Measurements from ENCODE around the gene HOXB3.

The HOXB3 gene

DNA sequence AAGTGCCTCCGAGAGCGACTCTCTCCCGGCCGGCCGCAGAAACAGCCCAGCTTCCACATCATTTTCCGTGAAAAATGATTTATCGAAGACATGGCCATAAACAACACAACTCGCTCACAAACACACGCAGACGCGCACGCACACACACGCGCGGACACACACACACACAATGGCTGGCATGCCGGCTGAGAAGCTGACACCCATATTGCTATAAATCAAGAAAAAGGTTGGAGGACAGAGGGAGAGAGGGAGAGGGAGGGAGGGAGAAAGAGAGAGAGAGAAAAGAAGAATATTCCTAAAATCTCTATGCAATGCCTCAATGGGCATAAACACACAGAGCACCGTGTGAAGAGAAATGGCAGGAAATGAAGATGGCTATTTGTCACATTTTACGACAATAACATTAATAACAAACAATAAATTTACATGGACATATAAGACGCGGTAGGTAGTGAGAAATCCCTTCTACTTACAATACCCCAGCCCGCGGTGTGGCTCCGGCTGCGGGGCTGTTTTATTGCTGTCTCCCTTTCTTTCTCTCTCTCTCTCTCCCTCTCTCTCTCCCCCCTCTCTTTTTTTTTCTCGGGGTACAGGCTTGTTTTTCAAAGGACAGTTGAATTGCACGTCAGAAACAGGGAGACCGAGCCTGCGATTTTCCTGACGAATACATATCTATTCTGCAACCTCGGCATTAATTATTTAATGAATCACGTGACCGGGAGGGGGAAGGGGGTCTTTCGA is 21.4 kb downstream of the HOXB3 start:
- no peak for DNase-seq

GRCh38 chr17:48567646-48568354 is 22.2 kb downstream of the HOXB3 start:
- no peak for DNase-seq

DNA sequence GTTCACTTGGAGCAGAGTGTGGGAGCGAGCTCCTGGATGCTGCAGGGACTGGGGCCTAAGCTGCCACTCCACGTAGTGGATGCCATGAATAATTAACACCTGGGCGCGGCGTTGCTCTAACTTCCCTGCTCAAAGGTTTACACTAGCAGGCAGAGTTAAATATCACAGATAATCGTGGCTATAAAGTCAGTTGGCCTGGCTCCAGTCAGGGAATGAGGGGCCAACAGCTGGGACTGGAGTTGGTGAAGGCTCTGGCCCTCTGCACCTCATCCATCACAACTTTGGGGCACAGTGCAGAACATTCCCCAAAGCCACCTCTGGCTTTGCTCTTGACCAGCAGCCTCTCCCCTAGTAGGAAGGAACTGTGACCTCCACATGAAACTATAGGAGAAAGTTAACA is 22.8 kb downstream of the HOXB3 start:
- DNase-seq: no peak

DNA sequence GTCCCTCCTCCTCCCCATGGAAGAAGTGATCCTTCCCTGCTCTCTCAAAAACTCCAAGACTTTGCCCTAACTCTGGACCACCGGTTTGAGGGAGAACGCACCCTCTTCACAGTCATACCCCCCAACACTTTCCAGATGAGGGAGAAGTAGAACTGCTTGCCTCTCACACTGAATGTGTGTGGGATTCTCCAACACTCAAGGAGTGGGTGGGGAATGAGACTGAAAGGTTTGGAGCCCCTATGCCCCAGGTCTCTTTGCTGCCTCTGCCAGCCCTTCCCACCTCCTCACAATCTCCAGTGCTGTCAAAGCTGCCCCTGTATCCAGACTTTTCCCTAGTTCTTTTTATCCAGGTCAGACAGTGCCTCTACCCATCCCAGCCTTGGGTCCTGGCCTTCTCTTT is 23.3 kb downstream of the HOXB3 start:
- no peak for DNase-seq

- no peak for DNase-seq
Measured at GRCh38 chr17:48565925-48566710, 23.9 kb downstream of the HOXB3 start.

- no peak for DNase-seq
Measured at GRCh38 chr17:48565022-48565554, 25.0 kb downstream of the HOXB3 start.

- no peak for DNase-seq
Measured at GRCh38 chr17:48564188-48565021, 25.6 kb downstream of the HOXB3 start.

GRCh38 chr17:48563867-48564187 is 26.2 kb downstream of the HOXB3 start:
- no peak for DNase-seq

GRCh38 chr17:48563385-48563838 is 26.6 kb downstream of the HOXB3 start:
- DNase-seq: no peak

- DNase-seq: no peak
Measured at GRCh38 chr17:48562934-48563333, 27.1 kb downstream of the HOXB3 start.

DNA sequence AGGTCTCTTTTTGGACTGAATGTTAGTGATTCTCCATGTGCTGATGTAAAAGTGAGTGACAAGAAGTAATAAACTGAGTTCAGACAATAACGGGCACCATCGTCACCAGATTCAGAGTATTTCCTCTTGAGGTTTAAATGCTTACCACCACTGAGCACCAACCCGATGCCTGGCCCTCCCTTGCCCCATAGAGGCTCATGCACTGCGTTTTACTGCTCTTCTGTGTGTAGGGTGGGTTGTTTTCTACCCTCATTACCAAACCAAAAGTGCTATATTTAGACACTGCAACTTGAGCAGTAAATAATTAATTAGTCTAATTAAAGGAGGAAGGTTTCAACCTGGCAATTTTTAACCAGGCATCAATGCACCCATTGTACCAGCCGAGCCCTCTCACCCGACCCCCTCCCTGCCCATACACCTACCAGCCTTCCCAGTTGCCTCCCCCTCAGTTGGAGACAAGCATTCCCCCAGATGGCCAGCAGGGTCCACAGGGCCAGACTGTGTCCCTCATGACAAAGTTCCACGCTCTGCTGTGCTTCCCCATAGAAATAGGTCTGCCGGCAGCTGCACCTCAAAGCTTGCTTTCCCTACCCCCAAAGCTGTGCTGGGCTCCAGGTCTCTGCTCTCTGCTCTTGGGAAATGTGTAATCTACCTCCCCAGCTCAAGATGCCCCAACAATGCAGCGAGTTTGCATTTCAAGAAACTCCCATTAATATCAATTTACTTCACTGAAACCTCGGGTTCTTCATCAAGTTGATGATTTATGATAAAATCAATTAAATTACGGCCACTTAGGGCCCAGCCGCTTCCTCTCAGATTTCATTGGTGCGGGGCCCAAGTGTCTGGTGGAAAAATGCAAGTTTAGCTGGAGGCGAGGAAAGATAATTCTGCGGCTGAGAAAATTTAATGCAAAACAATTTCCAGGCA is 27.9 kb downstream of the HOXB3 start:
- no peak for DNase-seq

- DNase-seq: no peak
Measured at GRCh38 chr17:48559840-48560817, 29.9 kb downstream of the HOXB3 start.

DNA sequence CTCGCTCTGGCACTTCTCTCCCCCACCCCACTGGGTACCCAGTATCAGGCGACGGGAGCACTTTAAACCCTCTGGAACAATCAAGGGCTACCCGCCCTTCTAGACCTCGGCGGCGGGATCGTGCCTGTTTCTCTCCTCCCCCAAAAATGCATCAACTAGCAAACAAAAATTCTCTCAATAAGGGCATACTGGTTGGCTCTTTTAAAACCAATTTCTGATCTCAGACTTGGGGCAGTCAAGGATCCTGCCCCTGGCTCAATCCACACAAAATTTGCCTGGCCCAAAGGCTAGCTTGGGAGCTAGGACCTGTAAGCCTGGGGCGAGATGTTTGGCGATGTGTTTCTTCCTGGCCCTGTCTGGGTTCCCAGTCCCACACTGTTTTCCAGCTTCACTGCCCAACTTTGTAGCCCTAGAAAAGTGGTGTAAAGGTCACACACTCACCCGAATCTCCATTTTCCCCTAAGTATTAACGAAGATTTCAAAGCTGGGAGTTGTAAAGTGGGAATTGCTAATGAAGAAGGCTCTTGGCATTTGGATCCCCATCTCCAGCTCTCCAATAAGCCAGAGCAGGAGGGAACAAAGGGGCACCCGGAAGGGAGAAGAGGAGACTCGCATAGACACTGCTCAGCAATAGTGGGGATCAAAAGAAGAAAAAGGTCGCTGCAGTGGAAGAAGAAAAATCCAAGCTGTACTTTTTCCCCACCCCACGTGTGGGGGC is 30.8 kb downstream of the HOXB3 start:
- DNase-seq: no peak

GRCh38 chr17:48558831-48559121 is 31.3 kb downstream of the HOXB3 start:
- DNase-seq: no peak

DNA sequence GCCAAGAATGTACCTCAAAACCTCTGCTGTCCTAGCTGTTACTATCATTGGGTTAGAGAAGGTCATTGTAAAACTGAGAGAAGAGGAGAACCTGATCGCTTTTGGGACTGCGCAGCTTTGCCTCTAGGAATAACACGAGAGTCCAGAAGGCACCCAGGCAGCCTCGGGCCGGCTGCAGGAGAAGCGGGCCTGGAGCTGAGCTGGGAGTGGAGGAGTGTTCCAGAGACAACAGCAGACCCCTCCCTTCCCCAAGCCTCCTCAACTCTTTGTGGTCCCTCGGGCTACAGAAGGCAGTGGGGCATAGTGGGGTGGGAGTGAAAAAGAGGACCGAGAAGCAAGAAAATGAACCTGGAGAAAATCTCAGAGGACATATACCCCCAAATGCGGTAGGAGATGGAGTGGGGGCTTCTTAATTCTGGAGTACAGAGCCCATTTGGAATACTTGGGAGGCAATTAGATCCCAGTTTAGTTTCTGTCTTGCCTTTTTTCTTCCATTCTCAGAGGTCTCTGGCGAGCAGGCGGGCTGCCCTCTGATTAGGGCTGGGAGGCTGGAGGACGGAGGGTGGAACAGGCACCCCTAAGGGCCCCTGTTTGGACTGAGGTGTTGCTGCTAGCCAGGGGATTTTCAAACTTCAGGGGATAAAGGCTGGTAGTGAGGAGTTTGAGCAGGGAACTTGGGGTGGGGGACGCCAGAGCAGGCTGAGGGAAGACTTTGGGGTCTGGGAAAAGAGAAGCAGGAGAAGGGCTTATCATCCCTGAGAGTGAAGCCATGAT is 31.8 kb downstream of the HOXB3 start:
- DNase-seq: no peak

GRCh38 chr17:48556576-48557401 is 33.3 kb downstream of the HOXB3 start:
- DNase-seq: no peak

DNA sequence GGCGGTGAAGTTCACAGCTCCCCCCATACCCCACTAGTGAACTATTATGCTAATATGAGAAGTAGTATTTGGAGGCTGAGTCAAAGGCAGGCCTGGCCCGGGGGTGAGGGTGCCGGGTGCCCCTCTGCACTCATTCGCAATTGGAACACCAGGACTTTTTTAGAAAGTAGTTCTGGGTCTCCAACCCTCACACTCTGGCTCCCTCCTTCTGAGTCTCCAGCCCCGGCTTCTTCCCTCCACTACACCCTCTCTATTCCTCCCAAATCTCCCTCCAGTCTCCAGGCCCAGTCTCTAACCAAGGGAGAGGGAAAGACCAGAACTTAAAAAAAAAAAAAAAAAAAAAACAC is 33.8 kb downstream of the HOXB3 start:
- no peak for DNase-seq

All from activated effector memory CD4-positive, alpha-beta T cell treated with anti-CD3 and anti-CD28 coated beads, Interleukin-2, amount 50 U/mL, for 16 hours (primary cell).